AG04450 (cell line): ENCODE measurements around the gene LMF1. TPM values are rescaled to one million over a fixed set of nuclear protein-coding genes. Genes with fewer than 3 reads are reported as not detected.

Experiments used
- CTCF ChIA-PET: fragments of 300-600, 350-600 bp; formaldehyde crosslinking; extraction: SDS; loops from one replicate; lab custom pipeline; 2022; ENCODE audit warnings: antibody characterized with exemption, inconsistent platforms; lab: Charles Lee
- POLR2A ChIA-PET: fragments of 350-600 bp; formaldehyde crosslinking; extraction: SDS; loops from one replicate; lab custom pipeline; 2021; ENCODE audit warnings: antibody characterized with exemption, inconsistent platforms; lab: Yijun Ruan, JAX
- DNase-seq: peaks from one replicate; pipeline ENCODE4 v3.0.0-alpha.2; 2011; ENCODE audit warnings: low read depth, low spot score
- H3K27ac ChIP-seq: one replicate; pipeline ENCODE4 v1.5.1; 2012; ENCODE audit warnings: low read depth, low read length, control low read depth
- H3K27me3 ChIP-seq: one replicate; pipeline ENCODE4 v1.6.0; 2012; ENCODE audit warnings: low read length; ENCODE audit not compliant: control insufficient read depth, insufficient read depth
- H3K4me3 ChIP-seq: 2 replicates; pipeline ENCODE4 v1.5.1; 2011; ENCODE audit warnings: mild to moderate bottlenecking, low read depth, low read length, control low read depth
- H3K9me3 ChIP-seq: 2 replicates; pipeline ENCODE4 v1.5.1; 2012; ENCODE audit warnings: low read length; ENCODE audit not compliant: control insufficient read depth, insufficient read depth
- polyA plus RNA-seq: library from polyadenylated mRNA; depleted of rRNA; stranded (reverse); fragments of >200 nt; gene quantifications from 2 replicates; pipeline ENCODE4 v1.2.3, GENCODE V29; 2011
- TF ChIP-seq, protein P1 (sequence below): IDR thresholded peaks from 2 replicates; pipeline ENCODE4 v1.5.1; 2011; ENCODE audit warnings: low read depth, low read length, control low read depth, inconsistent platforms

The LMF1 gene
- polyA plus RNA-seq, 1 experiment: 11.8 TPM

DNA sequence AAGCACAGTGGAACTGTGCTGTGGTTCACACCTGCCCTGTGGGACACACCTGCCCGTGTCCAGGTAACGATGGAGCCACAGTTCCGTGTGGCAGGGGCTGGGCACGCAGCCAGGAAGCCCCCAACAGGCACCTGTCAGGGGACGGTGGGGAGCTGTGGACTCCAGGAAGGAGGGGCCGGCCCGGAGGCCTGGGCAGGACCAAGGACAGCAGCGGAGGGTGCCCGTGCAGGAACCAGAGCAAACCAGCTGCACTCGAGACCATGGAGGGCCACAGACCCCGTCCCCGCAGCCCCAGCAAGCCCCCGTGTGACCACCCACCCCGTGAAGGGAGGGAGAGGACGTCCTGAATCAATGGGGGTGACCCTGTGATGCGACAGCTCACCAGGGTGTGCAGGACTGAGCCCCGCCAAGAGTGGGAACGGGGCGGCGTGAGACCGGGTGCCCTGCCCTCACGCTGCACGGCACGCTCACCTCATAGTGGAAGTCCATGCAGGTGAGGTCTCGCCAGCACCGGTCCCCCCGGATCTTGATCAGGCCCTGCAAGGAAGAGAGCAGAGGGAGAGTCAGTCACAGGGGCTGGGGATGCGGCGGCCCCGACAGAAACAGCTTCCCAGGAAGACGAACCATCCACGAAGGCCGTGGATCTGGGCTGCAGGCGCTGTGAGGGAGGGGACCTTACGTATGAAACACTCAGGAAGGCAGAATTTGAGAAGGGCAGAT lies 78.1 kb downstream of the LMF1 start:
- Histone ChIP-seq H3K27ac (no peak overlapping the region), H3K9me3 (peaks cover 7% of the 10 kb centered on the region; the same call in 1 of the 2 replicates), H3K27me3 (no peaks in the 10 kb centered on the region), H3K4me3 (no peak overlapping the region)
- ChIA-PET CTCF (no interaction called here), POLR2A (no interaction called here)
- no peak for DNase-seq
- TF ChIP-seq, protein P1, sequence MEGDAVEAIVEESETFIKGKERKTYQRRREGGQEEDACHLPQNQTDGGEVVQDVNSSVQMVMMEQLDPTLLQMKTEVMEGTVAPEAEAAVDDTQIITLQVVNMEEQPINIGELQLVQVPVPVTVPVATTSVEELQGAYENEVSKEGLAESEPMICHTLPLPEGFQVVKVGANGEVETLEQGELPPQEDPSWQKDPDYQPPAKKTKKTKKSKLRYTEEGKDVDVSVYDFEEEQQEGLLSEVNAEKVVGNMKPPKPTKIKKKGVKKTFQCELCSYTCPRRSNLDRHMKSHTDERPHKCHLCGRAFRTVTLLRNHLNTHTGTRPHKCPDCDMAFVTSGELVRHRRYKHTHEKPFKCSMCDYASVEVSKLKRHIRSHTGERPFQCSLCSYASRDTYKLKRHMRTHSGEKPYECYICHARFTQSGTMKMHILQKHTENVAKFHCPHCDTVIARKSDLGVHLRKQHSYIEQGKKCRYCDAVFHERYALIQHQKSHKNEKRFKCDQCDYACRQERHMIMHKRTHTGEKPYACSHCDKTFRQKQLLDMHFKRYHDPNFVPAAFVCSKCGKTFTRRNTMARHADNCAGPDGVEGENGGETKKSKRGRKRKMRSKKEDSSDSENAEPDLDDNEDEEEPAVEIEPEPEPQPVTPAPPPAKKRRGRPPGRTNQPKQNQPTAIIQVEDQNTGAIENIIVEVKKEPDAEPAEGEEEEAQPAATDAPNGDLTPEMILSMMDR: no peak

GRCh38 chr16:892006-892405 lies 78.8 kb downstream of the LMF1 start:
- H3K4me3 ChIP-seq: no peak overlapping the region
- no peaks in the 10 kb centered on the region for H3K27me3 ChIP-seq
- CTCF ChIA-PET: no interaction called here
- POLR2A ChIA-PET: no interaction called here
- no peak for DNase-seq
- H3K9me3 ChIP-seq: peaks cover 7% of the 10 kb centered on the region; the same call in 1 of the 2 replicates
- H3K27ac ChIP-seq: no peak overlapping the region
- TF ChIP-seq, protein P1: no peak

DNA sequence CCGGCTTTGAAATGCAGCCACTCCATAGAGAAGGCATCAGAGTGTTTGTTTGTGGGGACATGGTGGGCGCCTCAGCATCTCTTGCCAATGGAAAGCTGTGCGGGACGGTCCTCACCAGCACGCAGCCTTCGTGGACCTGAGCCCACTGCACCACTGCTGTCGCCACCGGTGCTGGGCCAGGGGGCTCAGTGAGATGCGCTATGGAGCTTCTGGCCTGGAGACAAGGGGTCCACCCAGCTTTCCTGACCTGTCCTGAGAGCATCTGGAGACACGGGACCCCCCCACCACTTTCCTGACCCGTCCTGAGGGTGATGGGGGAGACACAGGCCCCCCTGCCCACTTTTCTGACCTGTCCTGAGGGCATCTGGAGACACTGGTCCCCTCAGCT lies 79.4 kb downstream of the LMF1 start:
- Histone ChIP-seq H3K4me3 (no peak overlapping the region), H3K27me3 (no peaks in the 10 kb centered on the region), H3K9me3 (peaks cover 7% of the 10 kb centered on the region; the same call in 1 of the 2 replicates), H3K27ac (no peak overlapping the region)
- POLR2A ChIA-PET: no interaction called here
- CTCF ChIA-PET: no interaction called here
- no peak for DNase-seq
- TF ChIP-seq, protein P1: no peak

GRCh38 chr16:890716-891352 lies 80.0 kb downstream of the LMF1 start:
- Histone ChIP-seq H3K9me3 (peaks cover 7% of the 10 kb centered on the region; the same call in 1 of the 2 replicates), H3K27ac (no peak overlapping the region), H3K27me3 (no peaks in the 10 kb centered on the region), H3K4me3 (no peak overlapping the region)
- POLR2A ChIA-PET: no interaction called here
- TF ChIP-seq, protein P1: no peak
- no peak for DNase-seq
- CTCF ChIA-PET: no interaction called here

DNA sequence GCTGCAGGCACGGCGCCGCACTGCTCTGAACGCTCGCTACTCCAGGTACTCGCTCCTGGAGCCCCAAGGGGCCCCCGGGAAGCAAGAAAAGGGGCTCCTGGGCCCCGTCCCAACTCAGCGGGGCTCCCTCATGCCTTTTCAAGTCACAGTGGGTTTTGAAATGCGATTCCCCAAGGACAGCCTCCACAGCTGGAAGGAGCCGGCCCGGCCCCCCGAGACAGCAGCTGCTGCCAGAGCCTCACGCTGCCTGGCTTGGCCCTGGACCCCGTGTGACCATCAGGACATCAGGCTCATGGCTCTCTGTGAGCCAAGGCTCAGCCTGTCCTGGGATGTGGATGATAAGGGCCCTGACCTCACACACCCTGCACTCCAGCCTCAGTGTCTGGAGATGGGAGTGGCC lies 80.6 kb downstream of the LMF1 start:
- Histone ChIP-seq H3K27ac (no peak overlapping the region), H3K9me3 (peaks cover 7% of the 10 kb centered on the region; the same call in 1 of the 2 replicates), H3K27me3 (no peaks in the 10 kb centered on the region), H3K4me3 (no peak overlapping the region)
- TF ChIP-seq, protein P1: no peak
- no peak for DNase-seq
- ChIA-PET CTCF (no interaction called here), POLR2A (no interaction called here)
